A673 (cell line): ENCODE results near the gene PRMT9. TPM values are rescaled to one million over a fixed set of nuclear protein-coding genes. Genes with fewer than 3 reads are reported as not detected.
A peak's percentile ranks its signal among the peaks of the same experiment; 100 is the strongest.

ENCODE experiments used
- BruUV-seq: library from RNA; stranded (reverse); fragments of 400-500 nt; replicated peaks from 2 replicates; lab custom pipeline; 2021; lab: Mats Ljungman, UMichigan
- CTCF ChIA-PET: fragments of 300-600 bp; sonication (Branson Sonifier 250); formaldehyde crosslinking; loops from one replicate; lab custom pipeline; 2022; ENCODE audit warnings: antibody characterized with exemption; lab: Charles Lee
- POLR2A ChIA-PET: fragments of 300-600 bp; sonication (Branson Sonifier 250); formaldehyde crosslinking; loops from one replicate; lab custom pipeline; 2022; ENCODE audit warnings: antibody characterized with exemption; ENCODE audit not compliant: low non-redundant PET; lab: Charles Lee
- DNase-seq: peaks from one replicate; pipeline ENCODE4 v3.0.0-alpha.2; 2015; ENCODE audit warnings: low spot score
- H3K27ac ChIP-seq: fragments of 200-600 bp; sonication (generic); 2 replicates; pipeline ENCODE4 v1.5.1; 2016; ENCODE audit warnings: mixed run types, low read depth, mild to moderate bottlenecking, mixed read lengths, antibody characterized with exemption, low read length; ENCODE audit not compliant: poor library complexity, severe bottlenecking
- H3K27me3 ChIP-seq: fragments of 200-600 bp; sonication (generic); replicated peaks from 2 replicates; pipeline ENCODE4 v1.6.1; 2017; ENCODE audit warnings: mixed run types, low read depth, mild to moderate bottlenecking, mixed read lengths, antibody characterized with exemption, low read length; ENCODE audit not compliant: insufficient read depth, poor library complexity
- H3K36me3 ChIP-seq: fragments of 200-600 bp; sonication (generic); 2 replicates; pipeline ENCODE4 v1.6.1; 2016; ENCODE audit warnings: mixed run types, mild to moderate bottlenecking, mixed read lengths, antibody characterized with exemption, low read length; ENCODE audit not compliant: insufficient read depth, poor library complexity, severe bottlenecking
- H3K4me1 ChIP-seq: fragments of 200-600 bp; sonication (generic); 2 replicates; pipeline ENCODE4 v1.6.1; 2017; ENCODE audit warnings: mixed run types, mild to moderate bottlenecking, mixed read lengths, antibody characterized with exemption, low read length; ENCODE audit not compliant: insufficient read depth, poor library complexity, severe bottlenecking
- H3K4me3 ChIP-seq: fragments of 200-600 bp; sonication (generic); 2 replicates; pipeline ENCODE4 v1.5.1; 2016; ENCODE audit warnings: low read depth, mixed run types, mild to moderate bottlenecking, mixed read lengths, low read length; ENCODE audit not compliant: poor library complexity, severe bottlenecking
- H3K9me3 ChIP-seq: fragments of 200-600 bp; sonication (generic); 2 replicates; pipeline ENCODE4 v1.6.1; 2016; ENCODE audit warnings: mixed run types, low read depth, mild to moderate bottlenecking, mixed read lengths, antibody characterized with exemption, low read length; ENCODE audit not compliant: poor library complexity, severe bottlenecking
- EZH2 ChIP-seq: fragments of 200-600 bp; sonication (generic); IDR thresholded peaks from 2 replicates; pipeline ENCODE4 v1.6.1; 2017; ENCODE audit warnings: borderline replicate concordance, low read depth, mild to moderate bottlenecking, mixed read lengths, antibody characterized with exemption, low read length; ENCODE audit not compliant: poor library complexity, severe bottlenecking
- intact Hi-C: fragments of 100-400 bp; cut with micrococcal nuclease; formaldehyde crosslinking; loops from one replicate; pipeline ENCODE4 v1.10.0; 2022; ENCODE audit not compliant: unreplicated experiment
- total RNA-seq: library from RNA; stranded (reverse); gene quantifications from 2 replicates; pipeline ENCODE4 v1.2.3, GENCODE V29; 2021
- TF ChIP-seq, protein P1 (sequence below): fragments of 300-800, 200-600 bp; sonication (generic); conservative IDR thresholded peaks from 2 replicates; pipeline ENCODE4 v1.5.1; 2017; ENCODE audit warnings: low read depth, mild to moderate bottlenecking, antibody characterized with exemption, low read length, moderate library complexity, mixed read lengths

Gene PRMT9
- total RNA-seq, 1 experiment from 2014 or later: 11.2 TPM

DNA sequence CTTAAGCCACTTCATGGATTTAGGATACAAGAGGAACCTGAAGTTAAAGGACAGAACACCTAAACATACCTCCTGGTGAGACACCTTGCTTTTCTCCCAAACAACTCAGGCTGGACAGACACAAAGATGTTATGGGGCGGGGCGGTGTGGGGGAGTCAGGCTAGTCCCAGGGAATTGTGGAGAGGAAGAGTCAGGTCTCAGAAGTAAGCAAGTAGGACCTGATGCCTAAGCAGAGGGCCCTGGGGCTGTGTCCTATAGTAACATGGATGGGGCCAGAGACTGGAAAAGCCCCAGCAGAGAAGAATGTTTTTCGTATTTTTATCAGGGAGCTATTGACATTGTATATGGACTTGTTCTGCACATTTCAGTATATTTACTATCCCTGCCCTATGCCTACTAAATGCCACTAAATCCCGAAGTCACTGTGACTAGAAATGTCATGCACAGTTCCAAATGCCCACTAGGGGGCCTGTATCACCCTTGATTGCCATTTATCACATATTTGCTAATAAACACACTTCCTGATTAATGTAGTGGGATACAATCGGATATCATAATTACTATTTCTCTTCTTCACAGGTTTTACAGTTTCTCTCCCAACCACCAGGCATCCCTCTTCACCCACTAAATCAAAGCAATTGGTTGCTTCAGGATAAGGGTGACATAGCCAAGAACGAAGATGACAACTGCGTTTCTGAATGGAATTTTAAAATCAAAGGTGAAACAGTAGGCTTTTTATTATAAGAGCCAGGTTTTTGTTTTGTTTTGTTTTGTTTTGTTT, 24.1 kb upstream of the PRMT9 start:
- DNase-seq: peak; percentile 64
- Histone ChIP-seq H3K9me3 (no peaks in the 10 kb centered on the region), H3K4me3 (no peak overlapping the region), H3K36me3 (no peaks in the 10 kb centered on the region), H3K27me3 (no peaks in the 10 kb centered on the region), H3K4me1 (no peaks in the 10 kb centered on the region), H3K27ac (no peak overlapping the region)
- intact Hi-C loops: loop anchor here (1.0 kb wide), 1 partner anchor 158 kb away; no protein-coding TSS in a partner anchor
- CTCF ChIA-PET: interaction anchor here (1.4 kb wide), 1 partner anchor 159 kb away, joined by 6 read pairs; no protein-coding TSS in a partner anchor
- POLR2A ChIA-PET: no interaction called here
- BruUV-seq: no TSS peak
- TF ChIP-seq EZH2: no peak
- TF ChIP-seq, protein P1, sequence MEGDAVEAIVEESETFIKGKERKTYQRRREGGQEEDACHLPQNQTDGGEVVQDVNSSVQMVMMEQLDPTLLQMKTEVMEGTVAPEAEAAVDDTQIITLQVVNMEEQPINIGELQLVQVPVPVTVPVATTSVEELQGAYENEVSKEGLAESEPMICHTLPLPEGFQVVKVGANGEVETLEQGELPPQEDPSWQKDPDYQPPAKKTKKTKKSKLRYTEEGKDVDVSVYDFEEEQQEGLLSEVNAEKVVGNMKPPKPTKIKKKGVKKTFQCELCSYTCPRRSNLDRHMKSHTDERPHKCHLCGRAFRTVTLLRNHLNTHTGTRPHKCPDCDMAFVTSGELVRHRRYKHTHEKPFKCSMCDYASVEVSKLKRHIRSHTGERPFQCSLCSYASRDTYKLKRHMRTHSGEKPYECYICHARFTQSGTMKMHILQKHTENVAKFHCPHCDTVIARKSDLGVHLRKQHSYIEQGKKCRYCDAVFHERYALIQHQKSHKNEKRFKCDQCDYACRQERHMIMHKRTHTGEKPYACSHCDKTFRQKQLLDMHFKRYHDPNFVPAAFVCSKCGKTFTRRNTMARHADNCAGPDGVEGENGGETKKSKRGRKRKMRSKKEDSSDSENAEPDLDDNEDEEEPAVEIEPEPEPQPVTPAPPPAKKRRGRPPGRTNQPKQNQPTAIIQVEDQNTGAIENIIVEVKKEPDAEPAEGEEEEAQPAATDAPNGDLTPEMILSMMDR: peak; percentile 91

DNA sequence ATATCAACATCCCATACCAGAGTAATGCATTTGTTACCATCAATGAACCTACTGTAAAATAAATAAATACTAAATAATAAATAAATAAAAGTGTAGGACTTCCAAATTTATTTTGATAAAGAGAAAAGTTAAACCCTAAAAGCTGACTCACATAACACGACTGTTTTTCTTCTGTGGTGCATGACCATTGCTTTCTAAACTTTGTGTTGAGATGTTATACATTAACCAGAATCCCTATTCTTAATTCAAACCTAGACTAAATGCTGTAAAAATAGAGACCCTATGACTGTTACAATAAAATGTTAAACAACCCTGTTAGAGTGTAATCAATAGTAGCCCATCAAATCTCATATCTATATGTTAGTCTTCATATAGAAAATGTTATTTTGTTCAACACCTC, 20.9 kb upstream of the PRMT9 start:
- POLR2A ChIA-PET: no interaction called here
- H3K9me3 ChIP-seq: peaks cover 5% of the 10 kb centered on the region
- intact Hi-C loops: no loop called here
- no peak overlapping the region for H3K4me3 ChIP-seq
- no peaks in the 10 kb centered on the region for H3K36me3 ChIP-seq
- H3K27ac ChIP-seq: no peak overlapping the region
- CTCF ChIA-PET: no interaction called here
- no peaks in the 10 kb centered on the region for H3K27me3 ChIP-seq
- DNase-seq: no peak
- no TSS peak for BruUV-seq
- no peak for TF ChIP-seq EZH2
- TF ChIP-seq, protein P1: no peak
- no peaks in the 10 kb centered on the region for H3K4me1 ChIP-seq

DNA sequence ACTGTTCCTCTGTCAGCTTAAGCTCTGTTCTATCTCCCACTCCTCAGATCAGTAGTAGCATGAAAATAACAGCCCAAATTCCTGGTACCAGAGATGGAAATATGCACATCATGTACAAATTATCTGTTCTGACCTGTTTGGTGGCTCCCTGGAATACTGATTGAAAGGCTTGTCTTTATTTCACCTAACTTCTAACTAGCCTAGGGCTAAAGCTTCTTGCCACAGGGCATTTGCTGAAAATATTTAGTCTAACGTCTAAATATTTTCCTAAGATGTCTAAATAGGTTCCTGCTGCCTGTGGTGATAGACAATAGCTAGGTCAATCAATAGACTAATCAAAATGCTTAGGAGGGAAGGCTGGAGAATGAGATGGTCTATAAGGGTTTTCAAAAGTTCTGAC, 12.9 kb upstream of the PRMT9 start:
- peaks cover 5% of the 10 kb centered on the region for H3K9me3 ChIP-seq
- no peak for TF ChIP-seq EZH2
- no TSS peak for BruUV-seq
- H3K27me3 ChIP-seq: no peaks in the 10 kb centered on the region
- H3K27ac ChIP-seq: no peak overlapping the region
- H3K4me1 ChIP-seq: no peaks in the 10 kb centered on the region
- ChIA-PET CTCF (interaction anchor here (1.7 kb wide), 1 partner anchor 170 kb away, joined by 3 read pairs; no protein-coding TSS in a partner anchor), POLR2A (no interaction called here)
- intact Hi-C loops: no loop called here
- no peak overlapping the region for H3K4me3 ChIP-seq
- no peaks in the 10 kb centered on the region for H3K36me3 ChIP-seq
- no peak for DNase-seq
